Glomerular visceral epithelial cell (primary cell): ENCODE data around the gene IMPA2.
"Not testable (repeated sequence)": the region's sequence is repeated elsewhere in the genome, so short reads cannot be mapped to it uniquely, and the experiment has no call there.

ENCODE experiments used
- DNase-seq: peaks from one replicate; pipeline ENCODE4 v3.0.0-alpha.2; 2016; ENCODE audit errors: extremely low spot score

Gene IMPA2

DNA sequence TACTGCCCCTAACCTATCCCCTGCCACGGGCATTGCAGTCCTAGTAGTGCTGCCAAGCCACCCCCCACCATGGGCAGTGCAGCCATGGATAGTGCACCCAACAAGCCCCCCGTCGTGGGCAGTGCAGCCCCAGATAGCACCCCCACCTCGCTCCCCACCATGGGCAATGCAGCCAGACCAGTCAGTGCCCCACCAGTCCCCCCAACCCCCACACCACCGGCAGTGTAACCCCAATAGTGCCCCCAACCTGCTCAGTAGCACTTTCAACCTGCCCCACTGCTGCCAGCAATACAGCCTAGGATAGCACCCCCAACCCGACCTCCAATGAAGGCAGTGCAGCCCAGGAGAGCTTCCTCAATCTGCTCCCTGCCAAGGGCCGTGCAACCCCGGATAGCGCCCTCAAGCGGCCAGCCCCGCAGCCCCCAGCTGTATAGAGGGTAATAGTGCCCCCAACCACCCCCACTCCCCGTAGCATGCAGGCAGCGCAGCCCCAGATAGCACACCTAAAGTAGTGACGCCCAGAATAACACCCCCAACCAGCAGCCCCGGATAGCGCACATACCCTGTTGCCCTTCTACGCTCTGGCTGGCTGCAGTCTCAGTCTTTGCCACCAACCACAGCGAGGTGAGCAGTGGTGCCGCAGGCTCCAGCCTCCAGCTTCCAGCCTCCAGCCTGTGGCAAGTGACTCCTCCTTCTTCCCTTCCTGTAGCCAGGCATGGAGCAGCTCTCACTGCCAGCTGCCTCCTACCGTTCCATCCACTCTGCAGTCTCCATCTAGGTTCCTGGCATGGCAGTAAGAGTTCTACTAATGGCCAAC lies 66.9 kb downstream of the IMPA2 start:
- no peak for DNase-seq

DNA sequence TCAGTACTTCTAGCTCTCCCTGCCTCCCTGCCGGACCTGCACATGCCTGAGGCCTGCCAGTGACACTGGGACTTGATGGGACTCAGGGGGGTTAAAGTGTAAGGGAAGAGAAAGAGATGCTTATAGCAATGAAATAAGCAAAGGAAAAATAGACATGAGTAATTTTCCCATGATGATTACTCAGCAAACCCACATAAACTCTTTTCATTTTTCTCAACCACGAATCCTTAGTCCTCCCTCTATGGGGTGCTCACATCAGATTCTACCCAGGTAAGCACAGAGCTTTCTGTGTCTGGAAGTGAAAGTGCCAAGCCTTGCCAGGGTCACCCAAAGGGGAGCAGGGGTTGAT lies 67.5 kb downstream of the IMPA2 start:
- peak; percentile 54 for DNase-seq

- DNase-seq, result no peak
Measured at GRCh38 chr18:12049978-12050811, 68.9 kb downstream of the IMPA2 start.

DNA sequence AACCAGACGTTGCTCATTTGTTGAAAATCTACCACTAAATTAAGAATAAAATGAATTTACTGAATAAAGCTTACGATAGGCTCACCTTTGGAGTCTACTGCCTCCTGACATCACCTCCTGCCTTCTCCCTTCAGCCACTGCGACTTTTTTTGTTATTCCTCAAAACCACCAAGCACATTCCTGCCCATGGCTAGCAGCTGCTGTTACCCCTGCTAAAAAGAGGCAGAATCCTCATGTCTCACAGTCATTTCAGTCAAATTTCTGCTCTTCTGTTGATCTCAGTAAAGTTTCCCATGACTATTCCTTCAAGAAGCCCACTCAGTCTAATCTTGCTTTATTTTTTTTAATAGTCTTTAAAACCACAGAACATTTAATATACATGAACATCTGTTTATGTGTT lies 71.6 kb downstream of the IMPA2 start:
- no peak for DNase-seq

- DNase-seq, result no peak
Measured at GRCh38 chr18:12053289-12053688, 72.0 kb downstream of the IMPA2 start.

DNA sequence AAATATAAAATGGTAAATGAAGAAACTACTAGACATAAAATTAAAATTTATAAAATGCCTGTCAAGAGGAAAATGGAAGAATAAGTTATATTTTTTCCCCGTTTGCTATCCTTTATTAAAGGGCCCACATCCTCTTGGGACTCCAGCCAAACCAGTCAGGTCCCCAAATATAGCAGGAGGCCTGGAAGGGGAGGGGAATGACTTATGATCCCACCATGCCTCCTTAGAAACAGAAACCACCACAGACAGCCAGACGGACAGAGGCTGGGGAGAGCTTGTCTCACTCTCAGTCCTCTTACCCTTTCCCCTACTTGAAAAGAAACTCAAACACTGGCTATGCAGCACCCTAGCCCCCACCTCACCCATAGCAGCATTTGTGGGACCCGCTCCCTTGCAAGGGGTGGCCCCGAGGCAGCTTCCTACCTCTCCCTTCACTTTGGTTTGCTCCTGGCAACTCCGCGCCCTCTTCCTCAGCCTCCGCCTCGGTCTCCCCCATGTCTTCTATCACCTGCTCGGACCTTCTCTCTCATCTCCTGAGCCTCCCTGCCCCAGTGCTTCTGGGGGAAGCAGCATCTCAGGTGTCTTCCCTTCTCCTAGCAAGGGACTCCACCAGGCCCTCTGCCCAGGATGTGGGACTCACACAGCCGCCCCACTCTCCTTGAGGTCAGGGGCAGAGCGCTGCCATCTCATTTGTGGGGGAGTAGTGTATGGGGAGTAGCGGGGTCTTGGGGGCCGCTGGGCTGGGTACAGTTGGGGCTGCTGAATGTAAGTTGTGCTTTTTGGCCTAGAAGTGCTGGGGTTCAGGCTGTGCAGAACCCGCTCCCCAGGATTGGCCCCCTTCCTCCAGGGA lies 75.0 kb downstream of the IMPA2 start:
- DNase-seq, result no peak

DNA sequence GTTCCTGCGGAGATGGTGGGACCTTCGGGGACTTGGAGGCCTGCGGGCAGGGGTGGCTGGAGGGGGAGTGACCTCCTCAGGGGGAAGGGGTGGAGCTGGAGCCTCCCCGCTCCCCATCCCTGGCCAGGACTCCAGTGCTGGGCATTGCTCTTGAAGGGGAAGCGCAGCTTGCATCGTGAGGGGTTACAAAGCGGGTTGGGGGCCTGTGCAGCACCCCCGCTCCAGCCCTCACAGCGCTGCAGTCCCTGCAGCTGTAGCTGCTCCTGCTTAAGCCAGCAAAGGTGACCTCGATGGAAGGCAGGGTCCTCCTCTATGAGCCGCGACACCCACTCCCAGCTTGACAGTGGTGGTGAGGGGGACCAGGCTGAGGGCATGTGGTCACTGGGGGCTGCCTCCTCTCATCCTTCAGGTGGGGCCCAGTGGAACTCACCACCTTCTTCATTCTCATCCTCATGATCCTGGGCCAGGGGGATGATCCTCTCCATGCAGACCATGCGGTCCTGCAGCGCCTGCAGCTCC lies 75.6 kb downstream of the IMPA2 start:
- DNase-seq, result no peak

DNA sequence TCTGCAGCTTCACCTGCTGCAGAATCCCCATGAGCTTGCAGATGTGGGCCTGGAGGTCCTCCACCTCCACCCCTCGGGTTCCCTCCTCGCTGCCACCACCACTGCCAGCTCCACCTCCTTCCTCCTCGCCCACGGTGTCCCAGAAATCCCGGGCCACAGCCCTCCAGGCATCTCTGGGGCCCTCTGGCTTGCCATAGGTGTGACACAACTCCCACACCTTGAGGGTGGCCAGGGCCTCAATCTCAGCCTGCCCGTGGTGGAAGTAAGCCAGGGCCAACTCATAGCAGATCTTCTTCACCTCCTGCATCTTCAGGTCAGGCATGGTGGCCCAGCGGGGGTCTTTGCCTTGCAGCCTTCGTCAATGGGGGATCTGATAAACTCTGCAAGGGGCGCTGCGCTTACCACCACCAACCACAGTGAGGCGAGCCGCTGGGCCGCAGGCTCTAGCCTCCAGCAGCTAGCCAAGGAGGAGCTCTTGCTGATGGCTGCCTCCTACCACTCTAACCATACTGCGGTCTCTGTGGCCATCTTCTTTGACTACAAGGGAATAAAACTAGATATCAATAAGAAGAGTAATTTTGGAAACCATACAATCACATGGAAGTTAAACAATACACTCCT lies 76.2 kb downstream of the IMPA2 start:
- no peak for DNase-seq

- DNase-seq, result no peak
Measured at GRCh38 chr18:12059334-12060181, 78.3 kb downstream of the IMPA2 start.

- peak; percentile 29 for DNase-seq
Measured at GRCh38 chr18:12060182-12060870, 79.0 kb downstream of the IMPA2 start.

- DNase-seq, result no peak
Measured at GRCh38 chr18:12061685-12062084, 80.4 kb downstream of the IMPA2 start.

- DNase-seq, result no peak
Measured at GRCh38 chr18:12062974-12063373, 81.7 kb downstream of the IMPA2 start.

- DNase-seq, result no peak
Measured at GRCh38 chr18:12064086-12064763, 82.9 kb downstream of the IMPA2 start.

DNA sequence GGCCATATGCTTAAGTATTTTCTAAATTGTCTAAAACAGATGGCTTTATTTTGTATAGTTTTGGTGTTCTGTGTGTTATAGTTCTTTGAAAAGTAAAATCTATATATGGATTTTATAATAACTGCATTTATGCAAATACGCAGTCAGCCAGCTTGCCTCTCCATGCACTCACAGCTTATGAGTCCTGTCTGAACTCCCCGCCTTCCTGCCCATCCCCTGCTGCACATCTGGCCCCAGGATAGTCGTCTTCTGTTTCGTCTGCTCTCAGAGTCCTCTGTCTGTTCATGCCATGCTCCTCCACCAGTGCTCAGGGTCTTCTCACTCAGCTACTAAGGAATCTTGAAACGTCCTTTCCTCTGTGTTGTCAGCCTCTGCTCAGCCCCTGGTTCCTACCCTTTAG lies 84.1 kb downstream of the IMPA2 start:
- DNase-seq, result no peak

- DNase-seq, result no peak
Measured at GRCh38 chr18:12066910-12067511, 85.7 kb downstream of the IMPA2 start.

GRCh38 chr18:12067671-12068070 lies 86.4 kb downstream of the IMPA2 start:
- DNase-seq, result no peak

DNA sequence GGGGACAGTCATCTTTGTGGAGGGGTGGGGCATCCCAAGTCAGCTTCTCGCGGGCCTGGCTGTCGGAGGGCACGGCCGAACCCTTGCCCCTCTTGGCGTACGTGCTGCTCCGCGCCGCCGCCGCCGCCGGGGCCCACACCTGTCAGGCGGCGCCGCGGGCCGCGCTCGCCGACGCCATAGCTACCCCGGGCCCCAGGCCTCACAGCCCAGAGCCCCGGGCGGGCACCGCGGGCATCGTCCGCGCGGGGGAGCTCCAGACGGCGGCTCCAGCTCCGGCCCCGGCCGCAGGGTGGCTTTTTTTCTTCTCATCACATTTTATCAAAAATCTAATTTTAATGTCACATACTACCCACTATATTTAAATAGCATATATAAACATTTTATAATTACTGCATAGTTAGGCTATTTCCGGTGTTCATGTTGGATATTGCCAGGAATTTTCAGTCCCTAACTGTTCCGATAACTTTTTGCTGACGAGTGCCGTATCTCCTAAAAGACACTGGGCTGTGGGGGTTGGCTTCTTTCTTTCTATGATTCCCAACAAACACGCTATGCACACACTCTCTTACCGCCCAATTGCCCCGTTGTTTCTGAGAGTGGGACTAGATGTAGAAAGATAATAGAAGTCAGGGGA lies 87.1 kb downstream of the IMPA2 start:
- not testable (repeated sequence) for DNase-seq

DNA sequence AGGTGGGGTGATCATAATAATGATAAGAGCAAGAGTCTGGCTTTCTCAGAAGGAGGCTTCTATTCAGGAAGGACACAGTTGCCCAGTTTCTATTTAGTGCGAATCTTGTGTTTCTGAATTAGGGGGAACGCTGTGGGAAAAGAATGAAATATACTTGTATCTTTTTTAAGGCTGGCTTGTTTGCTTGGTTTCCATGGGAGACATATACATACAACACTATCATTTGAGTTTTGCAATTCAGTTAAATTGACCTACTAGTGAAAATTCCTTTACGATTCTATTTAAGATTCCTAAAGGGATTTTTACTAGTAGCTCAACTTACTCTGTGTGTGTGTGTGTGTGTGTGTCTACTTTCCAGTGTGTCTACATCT lies 87.6 kb downstream of the IMPA2 start:
- DNase-seq, result no peak

DNA sequence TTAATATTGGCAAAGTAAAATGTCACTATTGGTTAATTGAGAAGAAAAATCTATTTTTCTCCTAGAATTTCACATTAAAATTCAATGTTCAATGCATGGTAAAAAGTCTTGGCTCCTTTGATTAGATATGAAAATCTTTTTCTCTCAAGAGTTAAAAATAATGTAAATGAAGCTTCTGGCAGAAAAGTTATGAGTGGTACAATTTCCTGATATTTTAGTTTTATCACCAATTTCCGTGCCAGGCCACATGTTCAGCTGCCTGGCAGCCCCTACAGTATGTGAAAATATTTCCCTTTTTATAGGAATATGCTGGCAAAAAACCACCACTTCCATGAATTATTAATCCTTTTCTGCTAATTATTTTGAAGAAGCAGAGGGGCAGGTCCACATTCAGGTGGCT lies 89.8 kb downstream of the IMPA2 start:
- DNase-seq, result not testable (repeated sequence)
